GM12874 (cell line): ENCODE data around the gene KLHL29.

Source experiments
- TF ChIP-seq, protein P1 (sequence below): IDR thresholded peaks from 2 replicates; pipeline ENCODE4 v1.5.1; 2011; ENCODE audit warnings: low read depth, mild to moderate bottlenecking, control low read depth, low read length, moderate library complexity; ENCODE audit not compliant: insufficient read depth

KLHL29 gene

DNA sequence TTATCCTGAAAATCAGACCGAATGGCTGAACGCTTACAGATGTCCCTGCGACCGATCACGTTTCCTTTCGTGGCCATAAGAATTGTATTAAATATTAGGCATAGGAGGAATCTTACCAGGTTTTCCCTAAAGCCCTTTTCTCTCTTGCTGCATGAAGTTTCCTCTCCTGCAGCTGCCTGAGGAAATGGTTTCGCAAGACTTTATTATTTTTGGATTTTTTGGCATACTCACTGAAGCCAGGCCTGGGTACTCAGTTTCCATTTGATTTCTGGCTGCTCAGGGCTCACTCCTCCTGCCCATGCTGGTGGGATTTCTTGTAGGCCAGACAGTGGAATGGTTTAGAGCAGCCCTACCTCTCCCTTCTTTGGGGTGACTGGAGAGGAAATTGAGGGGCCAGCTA, 114.0 kb downstream of the KLHL29 start:
- TF ChIP-seq, protein P1, sequence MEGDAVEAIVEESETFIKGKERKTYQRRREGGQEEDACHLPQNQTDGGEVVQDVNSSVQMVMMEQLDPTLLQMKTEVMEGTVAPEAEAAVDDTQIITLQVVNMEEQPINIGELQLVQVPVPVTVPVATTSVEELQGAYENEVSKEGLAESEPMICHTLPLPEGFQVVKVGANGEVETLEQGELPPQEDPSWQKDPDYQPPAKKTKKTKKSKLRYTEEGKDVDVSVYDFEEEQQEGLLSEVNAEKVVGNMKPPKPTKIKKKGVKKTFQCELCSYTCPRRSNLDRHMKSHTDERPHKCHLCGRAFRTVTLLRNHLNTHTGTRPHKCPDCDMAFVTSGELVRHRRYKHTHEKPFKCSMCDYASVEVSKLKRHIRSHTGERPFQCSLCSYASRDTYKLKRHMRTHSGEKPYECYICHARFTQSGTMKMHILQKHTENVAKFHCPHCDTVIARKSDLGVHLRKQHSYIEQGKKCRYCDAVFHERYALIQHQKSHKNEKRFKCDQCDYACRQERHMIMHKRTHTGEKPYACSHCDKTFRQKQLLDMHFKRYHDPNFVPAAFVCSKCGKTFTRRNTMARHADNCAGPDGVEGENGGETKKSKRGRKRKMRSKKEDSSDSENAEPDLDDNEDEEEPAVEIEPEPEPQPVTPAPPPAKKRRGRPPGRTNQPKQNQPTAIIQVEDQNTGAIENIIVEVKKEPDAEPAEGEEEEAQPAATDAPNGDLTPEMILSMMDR: no peak

DNA sequence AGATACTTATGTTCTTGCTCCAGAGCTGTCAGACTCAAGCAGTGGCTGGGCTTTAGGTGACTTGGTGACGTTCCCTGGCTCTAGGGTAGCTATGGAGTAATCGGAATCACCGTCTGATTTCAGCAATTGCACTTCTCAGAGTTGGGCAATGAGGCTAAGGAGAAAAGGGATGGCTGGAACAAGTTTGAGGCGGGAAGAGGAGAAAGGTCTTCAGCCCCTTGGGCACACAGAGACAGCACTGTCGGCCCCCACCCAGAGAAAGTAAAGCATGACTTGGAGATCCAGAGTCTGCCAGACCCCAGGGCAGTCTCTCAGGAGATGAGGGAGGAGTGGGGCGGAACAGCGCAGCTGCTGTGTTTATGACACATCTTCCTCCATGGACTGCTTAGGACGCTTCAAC, 114.5 kb downstream of the KLHL29 start:
- TF ChIP-seq, protein P1: no peak

DNA sequence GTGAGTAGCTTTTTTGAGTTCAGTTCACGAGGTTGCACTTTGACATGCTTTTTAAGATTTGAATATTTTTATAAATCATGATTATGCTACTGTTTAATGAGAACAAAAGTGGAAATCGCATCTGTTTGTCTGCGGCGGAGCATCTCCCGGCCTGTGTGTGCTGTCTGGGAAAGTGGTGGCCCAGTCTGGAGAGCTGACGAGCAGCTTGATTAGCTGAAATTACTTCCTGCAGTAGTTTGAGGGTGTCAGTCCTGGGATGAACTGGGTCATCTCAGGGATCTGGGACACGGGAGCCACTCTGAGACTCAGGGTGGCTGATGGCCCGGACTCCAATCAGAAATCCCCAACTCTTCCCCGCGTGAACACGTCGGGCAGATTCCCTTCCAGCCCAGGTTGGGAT, 115.9 kb downstream of the KLHL29 start:
- TF ChIP-seq, protein P1: no peak

DNA sequence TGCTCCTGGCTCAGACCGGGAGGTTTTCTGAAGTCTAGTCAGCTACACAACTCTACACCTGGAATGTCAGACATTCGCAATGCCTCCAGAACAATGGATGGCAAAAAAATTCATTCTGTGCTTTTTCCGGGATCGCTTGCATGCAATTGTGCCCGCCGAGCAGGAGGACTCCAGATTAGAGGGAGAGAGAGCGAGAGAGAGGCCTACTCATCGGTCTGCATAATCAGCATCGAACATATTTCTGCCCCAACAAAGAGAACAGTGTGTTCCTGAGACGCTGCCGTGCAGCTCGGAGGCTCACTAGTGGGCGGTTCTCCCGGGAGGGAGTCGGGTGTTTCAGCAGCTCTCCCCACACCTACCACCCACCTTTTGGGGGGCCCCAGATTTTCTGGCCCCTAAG, 117.1 kb downstream of the KLHL29 start:
- TF ChIP-seq, protein P1: no peak

DNA sequence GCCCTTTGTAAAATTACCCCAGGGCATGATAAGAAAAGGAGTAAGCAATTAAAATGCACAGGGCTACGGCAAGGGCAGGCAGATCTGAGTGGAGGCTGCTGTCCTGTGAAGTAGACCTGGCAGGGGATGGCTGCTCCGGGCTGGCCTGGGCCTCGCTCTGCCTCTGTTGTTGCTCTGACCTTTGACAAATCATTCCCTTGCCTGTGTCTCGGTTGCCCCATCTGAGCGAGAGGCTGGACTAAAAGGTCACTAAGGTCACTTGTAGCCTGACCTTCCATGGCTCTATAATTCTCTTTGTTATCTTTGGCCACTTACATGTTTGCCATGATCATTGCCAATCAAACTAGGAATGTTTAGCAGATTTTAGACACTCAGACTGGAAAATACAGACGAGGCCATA, 118.1 kb downstream of the KLHL29 start:
- TF ChIP-seq, protein P1: no peak

DNA sequence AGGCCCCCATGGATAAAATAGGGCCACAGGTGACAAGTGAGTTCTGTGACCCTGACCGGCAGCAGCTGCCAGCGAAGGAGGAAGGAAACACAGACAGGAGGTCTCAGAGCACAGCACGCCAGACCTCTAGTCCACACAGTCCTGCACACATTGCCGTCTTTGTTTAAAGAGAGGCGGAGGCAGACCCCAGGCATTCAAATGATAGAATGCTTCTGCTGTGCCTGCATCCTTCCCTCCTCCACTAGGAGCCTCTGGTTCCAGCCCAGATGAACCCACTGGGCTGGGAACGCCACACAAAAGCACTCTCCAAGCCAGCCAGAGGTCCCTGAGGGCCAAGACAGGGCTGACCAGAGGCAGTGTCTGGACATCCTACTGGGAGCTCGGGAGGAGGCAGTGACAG, 118.7 kb downstream of the KLHL29 start:
- TF ChIP-seq, protein P1: no peak

DNA sequence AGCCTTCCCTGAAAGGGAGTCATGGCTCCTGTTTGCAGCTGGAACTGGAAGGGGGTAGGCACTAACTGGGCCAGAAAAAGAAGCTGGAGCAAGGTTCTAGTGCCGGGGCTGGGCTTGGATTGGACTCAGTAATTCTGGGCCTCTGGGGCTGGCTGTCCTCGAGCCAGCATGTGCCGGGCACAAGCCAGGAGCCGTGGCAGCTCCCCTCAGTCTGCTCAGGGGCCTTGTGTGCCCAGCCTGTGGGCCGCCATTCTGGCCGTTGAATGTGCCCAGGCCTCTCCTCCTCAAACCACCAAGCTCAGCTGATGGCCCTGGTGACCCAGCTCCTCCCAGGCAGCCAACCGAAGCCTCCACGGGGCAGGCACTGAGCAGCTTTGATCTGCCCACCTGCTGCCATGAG, 119.6 kb downstream of the KLHL29 start:
- TF ChIP-seq, protein P1: no peak

DNA sequence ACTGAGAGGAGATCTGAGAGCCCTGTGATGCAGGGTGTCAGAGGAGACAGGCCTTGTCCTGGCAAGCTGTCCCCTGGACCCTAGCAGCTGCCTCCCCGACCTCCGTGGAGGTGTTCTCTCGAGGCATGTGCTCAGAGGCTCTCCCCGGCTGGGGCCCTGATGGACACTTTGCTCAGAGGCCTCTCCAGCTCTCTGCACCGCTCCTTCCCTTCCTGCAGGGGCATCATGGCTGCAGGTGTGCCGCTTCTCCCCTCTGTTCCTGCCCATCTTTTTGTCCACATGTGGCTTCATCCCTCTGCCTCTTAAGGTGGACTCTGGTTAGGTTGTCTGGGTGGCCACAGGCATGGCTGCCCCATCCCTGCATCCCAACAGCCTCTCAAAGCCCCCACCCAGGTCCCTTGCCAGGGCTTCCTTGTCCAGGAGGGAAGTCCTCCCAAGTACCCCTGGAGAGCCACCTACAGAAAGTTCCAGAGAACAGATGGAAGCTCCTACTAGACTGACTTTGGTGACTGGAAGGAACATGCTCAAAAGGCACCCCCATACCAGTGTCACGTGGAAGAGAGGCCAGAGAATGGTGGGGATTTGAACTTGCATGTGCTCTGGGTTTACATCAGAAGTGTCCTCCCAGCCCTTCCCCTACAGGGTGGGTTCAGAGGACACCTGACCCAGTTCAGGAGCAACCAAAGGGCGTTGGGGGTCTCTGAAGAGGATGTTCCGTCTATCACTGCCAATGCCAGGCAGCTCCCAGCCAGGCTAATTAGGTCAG, 120.4 kb downstream of the KLHL29 start:
- TF ChIP-seq, protein P1: peak; percentile 32; the same call in 1 of the 2 replicates
